ENCODE measurements around the gene TMPRSS4.
"Not testable (repeated sequence)": the region's sequence is repeated elsewhere in the genome, so short reads cannot be mapped to it uniquely, and the experiment has no call there.

Gene TMPRSS4

GRCh38 chr11:118057251-118058145 lies 19.4 kb upstream of the TMPRSS4 start:
- no peak for DNase-seq

- DNase-seq, result no peak
Measured at GRCh38 chr11:118058311-118059245, 18.3 kb upstream of the TMPRSS4 start.

DNA sequence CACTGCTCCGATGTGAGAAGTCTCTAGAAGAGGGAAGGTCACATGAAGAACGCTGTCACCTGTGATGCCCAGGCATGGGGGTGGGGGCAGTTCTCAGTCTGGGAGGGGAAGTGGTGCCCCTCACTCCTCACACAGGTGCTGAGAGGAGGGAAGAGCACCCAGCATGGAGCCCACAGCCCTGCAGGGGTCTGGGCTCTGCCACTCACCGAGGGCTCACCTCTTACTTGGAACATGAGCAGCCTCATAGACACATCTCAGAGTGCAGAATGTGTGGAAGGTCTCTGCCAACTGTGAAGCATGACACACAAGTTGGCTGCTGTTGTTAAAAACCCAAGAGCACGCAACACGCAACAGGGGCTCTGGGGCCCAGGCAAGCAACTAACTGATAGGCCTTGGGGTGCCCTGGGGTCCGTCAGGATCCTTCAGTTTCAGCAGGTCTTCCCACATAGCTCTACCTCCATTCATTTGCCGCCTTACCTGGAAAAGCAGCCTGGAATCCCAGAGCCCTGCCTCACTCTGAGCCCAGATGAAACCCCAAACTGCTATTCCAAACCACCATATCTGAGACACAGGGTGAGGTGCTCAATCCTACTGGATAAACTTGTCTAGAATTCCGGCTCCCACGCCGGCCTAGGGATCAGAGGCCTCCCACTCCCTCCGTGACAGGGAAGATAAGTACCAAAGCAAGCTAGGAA lies 17.5 kb upstream of the TMPRSS4 start:
- DNase-seq, result no peak

DNA sequence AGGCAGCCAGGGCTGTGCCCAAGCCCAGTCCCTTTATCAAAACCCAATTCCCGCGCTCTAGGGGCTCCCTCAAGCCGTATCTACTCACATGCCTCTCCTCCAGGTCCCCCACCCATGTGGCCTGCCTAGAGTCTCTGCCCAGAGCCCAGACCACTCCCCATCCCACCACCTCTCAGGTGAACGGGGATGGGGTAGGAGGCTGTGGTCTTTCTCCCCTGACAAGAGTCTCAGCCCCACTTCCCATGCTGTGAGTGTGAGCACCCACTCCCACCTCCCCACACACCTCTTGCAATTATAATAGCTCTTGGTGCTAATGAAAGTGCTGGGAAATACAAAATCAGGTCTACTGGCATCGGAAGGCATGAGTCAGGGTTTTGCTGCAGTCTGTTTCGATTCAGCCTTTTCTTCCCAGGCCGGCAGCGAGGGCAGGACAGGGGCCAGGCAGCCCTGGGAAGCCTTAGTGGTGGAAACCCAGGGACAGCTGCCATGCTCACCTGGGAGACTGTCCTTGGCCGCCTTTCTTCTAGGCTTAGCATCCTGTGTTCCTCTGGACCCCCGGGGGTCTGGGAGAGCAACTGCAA lies 16.7 kb upstream of the TMPRSS4 start:
- DNase-seq, result no peak

DNA sequence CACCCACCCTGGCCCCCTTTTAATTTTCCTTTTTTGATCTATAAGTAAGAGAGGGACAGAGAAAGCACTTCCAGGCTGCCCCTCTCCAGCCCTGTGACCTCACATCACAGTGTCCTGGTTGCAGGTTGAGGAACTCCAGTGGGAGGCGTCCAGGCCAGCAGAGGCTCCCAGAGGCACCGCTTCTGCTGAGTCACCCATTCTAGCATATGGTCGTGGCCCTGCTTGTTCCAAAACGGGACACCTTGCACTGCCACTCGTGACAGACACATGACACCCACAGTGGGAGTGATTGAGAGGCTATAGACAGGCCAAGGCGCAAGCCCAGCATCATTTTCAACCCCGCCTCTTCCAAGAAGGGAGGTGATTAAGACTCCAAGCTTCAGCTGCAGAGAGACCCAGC lies 16.0 kb upstream of the TMPRSS4 start:
- no peak for DNase-seq

- no peak for DNase-seq
Measured at GRCh38 chr11:118061586-118062125, 15.2 kb upstream of the TMPRSS4 start.

- not testable (repeated sequence) for DNase-seq
Measured at GRCh38 chr11:118062181-118062580, 14.7 kb upstream of the TMPRSS4 start.

GRCh38 chr11:118062631-118063030 lies 14.2 kb upstream of the TMPRSS4 start:
- DNase-seq, result not testable (repeated sequence)

DNA sequence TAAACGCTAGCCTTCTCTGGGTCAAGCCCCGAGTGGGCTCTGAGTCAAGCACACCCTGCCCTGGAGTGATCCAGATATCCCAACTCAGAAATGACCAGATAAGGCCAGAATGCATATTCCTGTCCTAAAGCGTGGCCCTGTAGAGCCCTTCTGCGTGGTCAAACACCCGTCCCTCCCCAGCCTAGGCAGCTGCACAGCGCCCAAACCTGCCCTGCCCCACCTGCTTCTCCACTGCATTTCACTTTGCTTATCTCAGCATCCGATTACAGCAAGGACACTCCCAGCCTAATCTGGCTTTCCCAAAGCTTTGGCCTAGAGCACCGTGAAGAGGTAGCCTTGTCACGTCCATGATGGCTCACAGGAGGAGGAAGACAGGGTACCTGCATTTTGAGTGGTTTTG lies 11.9 kb upstream of the TMPRSS4 start:
- no peak for DNase-seq

DNA sequence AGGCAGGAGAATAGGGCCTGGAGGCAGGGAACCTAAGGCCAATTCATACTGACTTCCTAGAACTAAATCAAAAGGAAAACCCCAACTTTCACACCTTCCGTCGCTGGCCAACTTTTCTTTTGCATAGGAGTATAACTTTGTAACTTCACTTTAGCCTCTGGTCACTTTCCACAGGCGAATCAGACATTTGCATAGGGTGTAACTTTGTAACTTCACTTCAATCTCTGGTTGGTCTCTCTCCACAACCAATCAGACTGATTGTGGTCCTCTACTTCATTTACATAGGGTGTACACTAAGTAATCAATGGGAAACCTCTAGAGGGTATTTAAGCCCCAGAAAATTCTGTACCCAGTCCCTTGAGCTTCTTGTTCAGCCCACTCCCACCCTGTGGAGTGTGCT lies 11.5 kb upstream of the TMPRSS4 start:
- DNase-seq, result no peak

DNA sequence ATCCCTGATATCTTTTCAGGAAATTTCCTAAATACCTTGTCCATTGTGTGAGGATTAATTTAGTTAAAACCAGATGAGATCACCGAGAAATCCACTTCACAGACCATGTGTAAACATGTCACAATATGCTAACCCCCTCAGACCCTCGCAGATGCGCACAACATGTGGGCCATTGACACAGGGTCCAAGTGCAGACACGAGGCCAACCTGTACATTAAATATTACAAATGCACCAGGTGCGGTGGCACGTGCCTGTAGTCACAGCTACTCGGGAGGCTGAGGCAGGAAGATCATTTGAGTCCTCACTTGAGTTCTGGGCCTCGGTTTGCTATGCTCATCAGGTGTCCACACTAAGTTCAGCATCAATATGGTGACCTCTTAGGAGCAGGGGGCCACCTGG lies 9.9 kb upstream of the TMPRSS4 start:
- no peak for DNase-seq

DNA sequence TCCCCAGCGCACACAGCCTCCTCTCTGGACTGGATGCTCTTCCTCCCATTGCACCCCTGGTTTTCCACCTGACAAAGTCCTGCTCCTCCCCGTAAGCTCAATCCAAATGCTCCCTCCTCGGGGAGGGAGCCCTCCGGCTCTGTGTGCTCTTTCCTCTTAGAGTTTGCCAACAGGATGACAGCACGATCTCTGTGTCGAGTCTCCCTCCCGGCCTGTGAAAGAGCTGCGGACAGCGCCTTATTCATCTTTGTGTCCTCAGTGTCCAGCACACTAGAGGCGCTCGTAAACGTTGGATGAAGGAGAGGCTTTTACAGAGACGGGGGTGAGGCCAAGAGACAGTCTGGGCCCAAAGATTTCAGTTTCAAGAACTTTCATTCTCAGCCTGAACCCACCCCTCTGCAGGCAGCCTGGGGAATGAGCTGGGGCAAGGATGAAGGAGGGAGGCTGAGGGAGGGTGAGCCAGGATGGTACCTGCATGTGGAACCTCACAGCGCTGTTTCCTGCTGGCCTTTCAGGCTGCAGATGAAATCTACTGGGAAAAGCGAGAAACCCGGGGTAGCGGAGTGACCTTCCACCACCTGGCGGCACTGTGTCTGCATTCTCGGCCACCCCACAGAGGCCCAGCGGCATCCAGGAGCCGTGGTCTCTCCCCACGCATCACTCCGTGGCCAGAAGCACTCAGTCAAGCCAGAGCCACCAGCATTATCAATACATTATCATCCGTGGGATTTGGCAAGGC lies 8.5 kb upstream of the TMPRSS4 start:
- DNase-seq, result no peak

DNA sequence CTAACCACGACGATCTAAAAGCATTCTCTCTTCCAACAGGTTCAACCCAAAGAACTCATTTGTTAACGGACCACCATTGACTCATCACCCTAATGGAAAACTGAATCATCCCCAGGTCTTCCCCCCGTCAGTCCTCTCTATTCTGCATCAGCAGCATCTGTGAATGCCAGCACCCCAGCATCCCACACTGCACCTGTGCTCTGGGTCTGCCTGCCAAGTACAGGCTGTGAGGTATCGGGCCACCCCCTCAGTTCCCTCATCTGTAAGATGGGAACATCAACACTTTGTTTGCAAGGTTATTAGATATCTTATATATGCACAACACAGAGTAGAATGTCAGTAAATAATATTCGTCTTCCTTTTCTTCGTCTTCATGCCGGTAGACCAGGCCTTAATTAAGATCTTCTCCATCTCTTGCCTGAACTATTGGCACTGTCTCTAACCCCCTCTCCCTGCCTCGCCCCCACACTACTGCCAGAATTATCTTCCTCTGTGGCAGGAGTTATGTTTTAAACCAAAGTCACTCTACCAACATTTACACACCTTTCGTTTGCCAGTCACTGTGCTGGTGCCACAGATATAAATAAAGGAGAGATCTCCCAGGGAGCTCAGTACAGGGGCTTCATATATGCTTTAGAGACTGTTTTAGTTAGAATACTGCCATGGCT lies 7.8 kb upstream of the TMPRSS4 start:
- no peak for DNase-seq

DNA sequence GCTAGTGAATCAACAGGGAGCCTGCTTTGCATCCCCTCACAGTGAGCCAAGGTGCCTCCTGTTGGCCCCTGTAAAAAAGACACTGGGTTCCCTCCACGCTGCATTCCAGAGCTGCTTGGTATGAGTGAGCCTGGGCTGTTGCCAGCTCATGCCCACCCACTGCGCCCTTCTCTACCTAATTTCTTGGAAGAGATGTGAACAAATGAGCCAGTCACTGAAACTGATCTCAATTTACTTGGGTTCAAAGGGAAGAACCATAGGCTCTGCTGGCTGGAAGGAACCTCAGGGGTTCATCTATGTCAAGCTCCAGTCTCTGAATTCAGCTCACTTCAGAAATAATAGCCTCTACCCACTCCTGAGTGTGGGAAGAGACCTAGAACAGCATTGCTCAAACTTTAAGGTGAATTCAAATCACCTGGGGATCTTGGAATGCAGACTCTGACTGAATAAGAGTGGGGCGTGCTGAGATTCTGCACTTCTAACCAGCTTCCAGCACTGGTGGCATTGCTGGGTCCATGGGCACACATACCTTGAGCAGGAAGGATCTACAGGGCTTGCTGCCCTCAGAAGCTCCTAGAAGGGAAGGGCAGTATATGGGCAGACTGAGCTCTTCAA lies 5.4 kb upstream of the TMPRSS4 start:
- DNase-seq, result no peak

GRCh38 chr11:118073554-118073953 lies 3.3 kb upstream of the TMPRSS4 start:
- no peak for DNase-seq

- DNase-seq, result no peak
Measured at GRCh38 chr11:118074091-118074685, 2.7 kb upstream of the TMPRSS4 start.

- no peak for DNase-seq
Measured at GRCh38 chr11:118074785-118075184, 2.1 kb upstream of the TMPRSS4 start.

GRCh38 chr11:118078911-118079411 lies 2.1 kb downstream of the TMPRSS4 start:
- no peak for DNase-seq

GRCh38 chr11:118079491-118079890 lies 2.6 kb downstream of the TMPRSS4 start:
- DNase-seq, result no peak

DNA sequence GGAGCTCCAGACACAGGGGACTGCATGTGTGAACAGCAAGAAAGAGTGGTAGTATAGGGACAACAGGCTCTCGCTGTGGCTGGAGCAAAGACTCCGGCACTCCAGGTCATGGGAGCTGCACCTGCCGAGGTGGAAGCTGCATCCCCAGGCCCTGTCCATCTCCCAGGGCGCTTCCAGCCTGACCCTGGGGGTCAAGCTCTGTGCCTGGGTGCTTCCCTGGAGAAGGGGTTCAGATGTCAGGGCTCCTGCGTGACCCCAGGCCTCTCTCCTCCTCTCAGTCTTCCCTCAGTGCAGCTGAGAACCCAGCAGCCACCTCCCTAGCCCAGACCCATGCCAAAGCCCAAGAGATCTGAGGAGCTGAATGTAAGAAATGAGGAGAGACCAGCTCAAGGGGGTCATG lies 3.4 kb downstream of the TMPRSS4 start:
- DNase-seq, result no peak
